A549 (cell line): ENCODE measurements around the gene CTNNA1. TPM values are rescaled to one million over a fixed set of nuclear protein-coding genes. Genes with fewer than 3 reads are reported as not detected.

Experiments used
- ATAC-seq, 2 experiments: fragments of 200-7000 bp in 1 of 2; fragments of >200 bp in 1 of 2; cut with Nextera tagmentation in 1 of 2; cut with Tn5 transposase in 1 of 2; 3 replicates each; pipeline versions ENCODE4 v1.8.0 to v1.9.1; 2018 to 2020; ENCODE audit warnings: mild to moderate bottlenecking in 1 of 2, moderate library complexity in 1 of 2
- CTCF ChIA-PET: fragments of 300-600 bp; sonication (Branson Sonifier 250); formaldehyde crosslinking; extraction: SDS; loops from one replicate; lab custom pipeline; 2021; ENCODE audit warnings: antibody characterized with exemption, inconsistent platforms; lab: Yijun Ruan, JAX
- POLR2A ChIA-PET: fragments of 350-600 bp; formaldehyde crosslinking; extraction: SDS; loops from one replicate; lab custom pipeline; 2021; ENCODE audit warnings: antibody characterized with exemption, inconsistent platforms; lab: Yijun Ruan, JAX
- DNase-seq, 2 experiments: peaks; one replicate each; pipeline versions ENCODE4 v3.0.0 to v3.0.0-alpha.2; 2011 to 2016; ENCODE audit warnings: low read depth in 1 of 2, low spot score in 1 of 2
- FAIRE-seq: peaks from 2 replicates; lab custom pipeline; 2011; peaks lifted over from hg19 to GRCh38; lab: Jason Lieb, UNC
- H3K27ac ChIP-seq, 2 experiments: fragments of >200 bp; sonication (Bioruptor Twin); formaldehyde crosslinking; 3 replicates each; pipeline ENCODE4 v1.5.1; 2016 to 2017
- H3K4me1 ChIP-seq: fragments of >200 bp; sonication (Bioruptor Twin); formaldehyde crosslinking; 3 replicates; pipeline ENCODE4 v1.6.1; 2016
- H3K4me2 ChIP-seq: fragments of >200 bp; sonication (Bioruptor Twin); formaldehyde crosslinking; 3 replicates; pipeline ENCODE4 v1.6.1; 2016
- H3K4me3 ChIP-seq: fragments of >200 bp; sonication (Bioruptor Twin); formaldehyde crosslinking; 3 replicates; pipeline ENCODE4 v1.5.1; 2016
- H3K9me3 ChIP-seq: fragments of >200 bp; sonication (Bioruptor Twin); formaldehyde crosslinking; 3 replicates; pipeline ENCODE4 v1.6.1; 2016
- BHLHE40 ChIP-seq: IDR thresholded peaks from 2 replicates; pipeline ENCODE4 v1.6.1; 2012; ENCODE audit warnings: low read depth, low read length, inconsistent platforms
- CHD4 ChIP-seq: fragments of 200-600 bp; sonication (generic); IDR thresholded peaks from 2 replicates; pipeline ENCODE4 v1.6.1; 2016; ENCODE audit warnings: antibody characterized with exemption, mild to moderate bottlenecking, borderline replicate concordance
- E2F6 ChIP-seq: IDR thresholded peaks from 2 replicates; pipeline ENCODE4 v1.6.1; 2012; ENCODE audit warnings: low read depth, borderline replicate concordance
- EHF ChIP-seq: fragments of 250-450 bp; sonication (Bioruptor Pico); IDR thresholded peaks from 2 replicates; pipeline ENCODE4 v1.5.0; 2020; ENCODE audit warnings: mild to moderate bottlenecking
- EHMT2 ChIP-seq: fragments of 200-600 bp; sonication (generic); IDR thresholded peaks from 2 replicates; pipeline ENCODE4 v1.6.1; 2016; ENCODE audit warnings: antibody characterized with exemption, low read depth, mild to moderate bottlenecking, moderate library complexity
- ELK1 ChIP-seq: fragments of 150-350 bp; IDR thresholded peaks from 2 replicates; pipeline ENCODE4 v1.6.1; 2014; ENCODE audit warnings: low read depth, mild to moderate bottlenecking, low read length
- FOSB ChIP-seq: fragments of 250-450 bp; sonication (Bioruptor Pico); IDR thresholded peaks from 2 replicates; pipeline ENCODE4 v1.5.0; 2020; ENCODE audit warnings: mild to moderate bottlenecking, moderate library complexity
- HMGXB4 ChIP-seq: fragments of 250-450 bp; sonication (Bioruptor Pico); IDR thresholded peaks from 2 replicates; pipeline ENCODE4 v1.5.0; 2021; ENCODE audit warnings: mild to moderate bottlenecking, moderate library complexity, borderline replicate concordance
- HOXB13 ChIP-seq: fragments of 250-450 bp; sonication (Bioruptor Pico); IDR thresholded peaks from 2 replicates; pipeline ENCODE4 v1.5.0; 2020; ENCODE audit warnings: low read depth, mild to moderate bottlenecking, moderate library complexity
- HOXB5 ChIP-seq: fragments of 250-450 bp; sonication (Bioruptor Pico); IDR thresholded peaks from 2 replicates; pipeline ENCODE4 v1.5.0; 2020; ENCODE audit warnings: mild to moderate bottlenecking, moderate library complexity
- KDM1A ChIP-seq: fragments of 200-600 bp; sonication (generic); IDR thresholded peaks from 2 replicates; pipeline ENCODE4 v1.6.1; 2016; ENCODE audit warnings: low read depth, mild to moderate bottlenecking
- KDM5A ChIP-seq: fragments of 200-600 bp; sonication (generic); IDR thresholded peaks from 2 replicates; pipeline ENCODE4 v1.6.1; 2016; ENCODE audit warnings: antibody characterized with exemption, mild to moderate bottlenecking
- MAFK ChIP-seq: fragments of 450-650 bp; IDR thresholded peaks from 2 replicates; pipeline ENCODE4 v1.6.1; 2014; ENCODE audit not compliant: partially characterized antibody
- MYC ChIP-seq: IDR thresholded peaks from 2 replicates; pipeline ENCODE4 v1.6.1; 2012; ENCODE audit warnings: mild to moderate bottlenecking, inconsistent platforms, low read length, improper control_type of control experiment, borderline replicate concordance
- PHF8 ChIP-seq: fragments of 200-600 bp; sonication (generic); IDR thresholded peaks from 2 replicates; pipeline ENCODE4 v1.6.1; 2016; ENCODE audit warnings: low read depth, mild to moderate bottlenecking, antibody characterized with exemption, moderate library complexity, borderline replicate concordance
- POLR2A ChIP-seq: IDR thresholded peaks from 2 replicates; pipeline ENCODE4 v1.6.1; 2012; ENCODE audit warnings: mild to moderate bottlenecking, low read length
- POLR2AphosphoS2 ChIP-seq: conservative IDR thresholded peaks from 2 replicates; pipeline ENCODE4 v1.6.1; 2012; ENCODE audit warnings: low read length, improper control_type of control experiment, inconsistent platforms
- RARB ChIP-seq: fragments of 250-450 bp; sonication (Bioruptor Pico); IDR thresholded peaks from 2 replicates; pipeline ENCODE4 v1.8.0; 2021; ENCODE audit warnings: mild to moderate bottlenecking, moderate library complexity
- RCOR1 ChIP-seq: fragments of 150-350 bp; IDR thresholded peaks from 2 replicates; pipeline ENCODE4 v1.6.1; 2014; ENCODE audit warnings: antibody characterized with exemption, low read length, low read depth
- SMC3 ChIP-seq: fragments of >200 bp; sonication (Bioruptor Twin); formaldehyde crosslinking; IDR thresholded peaks from 3 replicates; pipeline ENCODE4 v1.6.1; 2018; ENCODE audit warnings: inconsistent platforms
- SREBF2 ChIP-seq: fragments of 450-650 bp; IDR thresholded peaks from 2 replicates; pipeline ENCODE4 v1.6.1; 2014; ENCODE audit warnings: mild to moderate bottlenecking, moderate library complexity
- TP53 ChIP-seq: fragments of 250-450 bp; sonication (Bioruptor Pico); IDR thresholded peaks from 2 replicates; pipeline ENCODE4 v1.5.0; 2021; ENCODE audit warnings: mild to moderate bottlenecking, moderate library complexity
- USF2 ChIP-seq: fragments of 450-650 bp; IDR thresholded peaks from 2 replicates; pipeline ENCODE4 v1.6.1; 2014; ENCODE audit warnings: antibody characterized with exemption
- ZFP36 ChIP-seq: fragments of 450-650 bp; IDR thresholded peaks from 2 replicates; pipeline ENCODE4 v1.6.1; 2014; ENCODE audit warnings: borderline replicate concordance; ENCODE audit not compliant: partially characterized antibody
- ZSCAN20 ChIP-seq: fragments of 250-450 bp; sonication (Bioruptor Pico); IDR thresholded peaks from 2 replicates; pipeline ENCODE4 v1.8.0; 2022; ENCODE audit warnings: mild to moderate bottlenecking, moderate library complexity
- WGBS: methylation state at CpG from one replicate; pipeline ENCODE4 v1.1.6; 2017; ENCODE audit errors: missing lambda C conversion rate; 5-methylcytosine and 5-hydroxymethylcytosine counted together
- polyA plus RNA-seq, 4 experiments: library from polyadenylated mRNA; depleted of rRNA in 3 of 4; stranded (reverse); fragments of >200 nt; fragmentation: RNase III in 1 of 4; extraction: RNeasy Plus Mini Kit Qiagen cat#74134 plus additional on column Dnase treatment in 1 of 4; gene quantifications; 2 replicates in 3 of 4; 3 replicates in 1 of 4; pipeline ENCODE4 v1.2.3, GENCODE V29; 2011 to 2017

CTNNA1 gene
- polyA plus RNA-seq, 2 of the 4 experiments (the other 2 are of a cell fraction): 154 to 184 TPM

GRCh38 chr5:138980441-138980840 lies 227.2 kb downstream of the CTNNA1 start:
- TF ChIP-seq USF2 (no peak), SMC3 (no peak), FOSB (CRISPR knock-in tag) (no peak), ZFP36 (no peak), ELK1 (no peak), ZSCAN20 (CRISPR knock-in tag) (no peak), KDM1A (no peak), BHLHE40 (no peak), PHF8 (no peak), TP53 (CRISPR knock-in tag) (no peak), EHMT2 (no peak), HMGXB4 (CRISPR knock-in tag) (no peak), POLR2A (no peak)
- H3K4me1 ChIP-seq: peaks cover 3% of the 10 kb centered on the region; the same call in 1 of the 3 replicates
- H3K4me2 ChIP-seq: no peak overlapping the region
- ATAC-seq (no peak), DNase-seq (no peak), FAIRE-seq (no peak)
- H3K9me3 ChIP-seq: no peaks in the 10 kb centered on the region
- POLR2A ChIA-PET: no interaction called here
- H3K27ac ChIP-seq: no peak overlapping the region
- H3K4me3 ChIP-seq: no peak overlapping the region
- CTCF ChIA-PET: no interaction called here

GRCh38 chr5:138981131-138981530 lies 227.9 kb downstream of the CTNNA1 start:
- TF ChIP-seq ELK1 (no peak), MAFK (no peak), CHD4 (no peak), EHF (CRISPR knock-in tag) (no peak), ZFP36 (no peak), HOXB13 (CRISPR knock-in tag) (no peak), KDM5A (no peak), SMC3 (no peak), RCOR1 (no peak), POLR2AphosphoS2 (no peak), TP53 (CRISPR knock-in tag) (no peak), SREBF2 (no peak), RARB (no peak), HOXB5 (CRISPR knock-in tag) (no peak), MYC (no peak), E2F6 (no peak)
- Histone ChIP-seq H3K4me3 (no peak overlapping the region), H3K9me3 (no peaks in the 10 kb centered on the region), H3K4me2 (no peak overlapping the region), H3K4me1 (peaks cover 3% of the 10 kb centered on the region; the same call in 1 of the 3 replicates), H3K27ac (no peak overlapping the region)
- 94% methylated on average over 3 of the region's 3 CpGs for WGBS
- CTCF ChIA-PET: no interaction called here
- DNase-seq (no peak), FAIRE-seq (no peak), ATAC-seq (no peak)
- POLR2A ChIA-PET: no interaction called here
